ENCODE measurements around the gene FKBP1A.

The FKBP1A gene

DNA sequence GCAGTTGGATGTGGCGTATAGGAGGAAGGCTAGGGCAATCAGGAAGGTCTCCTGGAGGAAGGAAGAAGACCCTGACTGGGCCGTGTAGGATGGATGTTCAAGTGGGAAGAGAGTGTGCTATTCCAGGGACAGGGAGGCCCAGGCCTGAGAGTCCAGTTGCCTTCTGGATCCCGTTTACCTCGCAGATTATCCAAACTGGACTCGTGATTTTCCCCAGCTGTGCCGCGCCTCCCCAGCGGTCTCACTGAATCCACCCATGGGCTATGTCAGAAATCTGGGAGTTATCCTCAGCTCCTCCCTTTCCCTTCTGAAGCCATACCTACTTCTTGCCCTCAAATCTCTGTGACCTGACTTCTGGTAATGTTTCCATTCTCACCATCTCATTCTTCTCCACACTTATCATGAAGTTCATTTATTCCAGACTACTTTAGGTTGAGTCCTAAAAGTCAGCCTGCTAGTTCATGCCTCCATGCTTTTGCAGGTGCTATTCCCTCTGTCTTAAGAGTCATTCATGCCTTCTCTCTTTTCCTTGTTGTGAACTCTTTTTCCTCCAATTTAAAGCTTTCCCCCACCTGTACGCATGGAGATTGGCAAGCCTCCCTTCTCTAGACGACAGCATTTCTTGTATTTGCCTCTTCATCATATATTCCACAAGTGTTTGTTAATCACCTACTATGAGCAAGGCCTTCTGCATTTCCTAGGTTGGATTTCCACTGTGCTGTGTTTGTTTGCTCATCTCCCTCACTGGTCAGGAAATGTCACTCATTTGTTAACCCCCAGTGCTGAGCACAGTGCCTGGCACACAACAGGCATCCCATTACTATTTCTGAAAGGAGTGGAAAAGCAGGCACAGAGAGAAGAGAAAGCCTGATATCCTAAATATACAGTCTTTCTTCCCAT lies 66.6 kb downstream of the FKBP1A start:
- TF ChIP-seq, protein P1, sequence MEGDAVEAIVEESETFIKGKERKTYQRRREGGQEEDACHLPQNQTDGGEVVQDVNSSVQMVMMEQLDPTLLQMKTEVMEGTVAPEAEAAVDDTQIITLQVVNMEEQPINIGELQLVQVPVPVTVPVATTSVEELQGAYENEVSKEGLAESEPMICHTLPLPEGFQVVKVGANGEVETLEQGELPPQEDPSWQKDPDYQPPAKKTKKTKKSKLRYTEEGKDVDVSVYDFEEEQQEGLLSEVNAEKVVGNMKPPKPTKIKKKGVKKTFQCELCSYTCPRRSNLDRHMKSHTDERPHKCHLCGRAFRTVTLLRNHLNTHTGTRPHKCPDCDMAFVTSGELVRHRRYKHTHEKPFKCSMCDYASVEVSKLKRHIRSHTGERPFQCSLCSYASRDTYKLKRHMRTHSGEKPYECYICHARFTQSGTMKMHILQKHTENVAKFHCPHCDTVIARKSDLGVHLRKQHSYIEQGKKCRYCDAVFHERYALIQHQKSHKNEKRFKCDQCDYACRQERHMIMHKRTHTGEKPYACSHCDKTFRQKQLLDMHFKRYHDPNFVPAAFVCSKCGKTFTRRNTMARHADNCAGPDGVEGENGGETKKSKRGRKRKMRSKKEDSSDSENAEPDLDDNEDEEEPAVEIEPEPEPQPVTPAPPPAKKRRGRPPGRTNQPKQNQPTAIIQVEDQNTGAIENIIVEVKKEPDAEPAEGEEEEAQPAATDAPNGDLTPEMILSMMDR (conservative IDR thresholded peaks at IDR 0.05; ENCODE audit: control insufficient read depth, insufficient read depth, low read depth, low read length): no peak
- DNase-seq (ENCODE audit: low read depth): peak; percentile 69

DNA sequence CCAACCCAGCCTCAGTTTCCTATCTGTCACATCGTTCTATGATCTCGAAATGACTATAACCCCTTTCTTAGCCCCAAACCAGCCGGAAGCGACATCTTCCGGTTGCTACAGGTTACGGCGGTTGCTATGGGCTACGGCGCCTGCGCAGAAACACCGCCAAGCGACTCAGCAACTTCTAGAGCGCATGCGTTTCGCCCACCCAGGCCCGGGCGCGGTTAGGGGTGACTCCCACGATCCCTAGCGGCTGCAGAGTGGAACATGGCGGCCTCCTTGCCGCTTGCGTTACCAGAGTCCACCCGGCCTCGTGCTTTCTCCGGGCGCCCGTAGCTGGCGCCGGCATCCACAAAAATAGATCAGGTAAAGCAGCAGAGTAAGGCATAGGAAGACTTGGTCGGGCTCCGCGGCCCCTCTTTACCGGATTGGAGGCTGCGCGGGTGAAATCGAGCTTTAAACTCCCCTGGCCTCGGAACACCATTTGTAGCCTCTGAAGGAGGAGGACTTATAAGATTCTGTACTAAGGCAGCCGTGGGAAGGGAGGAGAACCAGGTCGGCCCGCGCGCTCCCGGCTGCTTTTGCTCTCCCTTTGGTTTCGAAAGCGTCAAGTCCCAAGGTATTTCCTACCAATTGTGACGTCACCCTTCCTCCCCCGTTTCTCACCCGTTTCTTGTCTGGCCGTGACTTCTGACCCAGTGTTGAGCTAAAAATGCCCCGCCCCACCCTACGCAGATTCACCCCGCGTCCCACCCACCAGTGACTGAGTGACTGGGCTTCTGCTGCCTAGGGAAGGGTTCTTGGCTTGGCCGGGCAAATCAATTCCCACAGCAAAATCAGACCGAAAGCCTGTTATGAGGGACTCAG lies 67.5 kb downstream of the FKBP1A start:
- peak; percentile 99 for DNase-seq (ENCODE audit: low read depth)
- TF ChIP-seq, protein P1 (conservative IDR thresholded peaks at IDR 0.05; ENCODE audit: control insufficient read depth, insufficient read depth, low read depth, low read length): no peak
- peak overlapping the region; percentile 87 for H3K4me3 ChIP-seq (ENCODE audit: control insufficient read depth, low read depth, low read length)

More for the DNA sequence above, 66.6 kb downstream of the FKBP1A start:
- H3K4me3 ChIP-seq (ENCODE audit: control insufficient read depth, low read depth, low read length): peak overlapping the region; percentile 87

DNA sequence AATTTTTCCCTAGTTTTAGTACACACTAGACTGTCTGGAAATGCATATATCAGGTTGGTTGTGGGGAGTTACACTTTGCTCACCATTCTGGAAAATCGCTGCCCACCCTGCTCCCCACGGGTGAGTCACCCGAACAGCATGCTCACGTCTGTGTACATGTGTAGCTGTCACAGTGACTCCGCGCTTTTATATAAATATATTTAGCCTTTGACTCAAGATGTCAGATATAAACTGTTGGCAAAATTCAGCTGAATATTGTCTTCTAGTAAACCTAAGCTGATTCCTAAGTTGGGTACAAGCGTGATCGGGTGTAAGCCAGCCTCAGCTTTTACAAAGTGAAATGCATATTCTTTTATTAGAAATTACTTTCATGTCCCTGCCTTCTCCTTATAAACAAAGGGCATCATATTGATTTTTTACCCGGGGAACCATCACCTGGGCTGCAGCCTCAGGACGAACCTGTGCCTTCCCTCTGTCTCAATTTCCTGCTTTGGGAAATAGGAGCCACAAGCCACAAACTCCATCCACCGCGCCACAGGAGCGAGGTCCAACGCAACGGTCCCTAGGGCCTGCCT lies 68.2 kb downstream of the FKBP1A start:
- TF ChIP-seq, protein P1 (conservative IDR thresholded peaks at IDR 0.05; ENCODE audit: control insufficient read depth, insufficient read depth, low read depth, low read length): no peak
- peak; percentile 91 for DNase-seq (ENCODE audit: low read depth)
- H3K4me3 ChIP-seq (ENCODE audit: control insufficient read depth, low read depth, low read length): peak overlapping the region; percentile 87

DNA sequence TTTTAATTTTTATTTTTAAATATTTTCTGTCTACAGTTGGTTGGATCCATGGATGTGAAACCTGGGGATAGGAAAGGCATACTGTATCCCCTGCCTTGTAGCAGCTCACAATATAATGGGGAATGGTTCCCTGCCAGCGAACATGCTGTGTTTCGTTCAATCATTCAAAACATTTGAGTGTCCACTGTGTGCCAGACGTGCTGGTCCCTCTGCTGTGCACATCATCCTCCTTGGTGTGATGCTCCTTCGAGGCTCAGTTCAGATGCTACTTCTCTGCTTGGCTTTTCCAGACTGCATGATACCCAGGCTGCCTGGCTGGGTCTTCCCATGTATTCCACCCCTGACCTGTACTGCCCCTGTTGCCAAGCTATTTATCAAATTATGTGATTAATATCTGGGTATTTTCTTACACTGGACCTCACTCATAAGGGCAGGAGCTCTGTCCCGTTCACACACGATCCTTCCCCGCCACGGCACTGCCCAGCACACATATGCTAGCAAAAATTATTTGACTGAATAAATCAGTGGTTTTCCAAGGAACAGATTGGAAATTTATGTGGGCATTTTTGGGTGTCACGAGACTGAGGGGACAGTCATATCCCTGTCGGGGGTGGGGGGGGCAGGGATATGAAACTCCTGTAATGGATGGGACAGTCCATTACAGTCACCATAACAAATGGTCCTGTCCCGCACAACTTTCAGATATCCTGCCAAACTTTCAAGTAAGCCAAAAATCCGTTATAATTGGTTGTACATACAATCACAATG lies 68.8 kb downstream of the FKBP1A start:
- no peak for DNase-seq (ENCODE audit: low read depth)
- H3K4me3 ChIP-seq (ENCODE audit: control insufficient read depth, low read depth, low read length): no peak overlapping the region

DNA sequence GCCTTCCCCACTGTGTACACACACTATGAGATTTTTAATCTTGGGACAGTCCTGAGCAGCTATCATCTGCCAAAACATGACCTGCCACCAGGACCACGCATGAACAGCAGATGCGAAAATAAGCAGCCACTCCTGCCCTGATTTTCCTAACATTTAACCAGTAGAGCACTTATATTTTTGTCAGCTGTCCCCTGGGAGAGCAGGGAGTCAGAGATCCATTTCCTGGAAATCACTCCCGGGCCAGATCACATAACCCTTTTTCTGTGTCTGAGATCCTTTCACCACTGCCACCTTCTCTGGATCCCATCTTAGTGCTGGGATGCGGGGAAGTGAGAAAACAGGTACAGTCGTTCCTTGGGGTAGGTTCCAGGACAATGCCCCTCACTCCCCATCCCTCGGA lies 69.6 kb downstream of the FKBP1A start:
- TF ChIP-seq, protein P1 (conservative IDR thresholded peaks at IDR 0.05; ENCODE audit: control insufficient read depth, insufficient read depth, low read depth, low read length): no peak
- H3K4me3 ChIP-seq (ENCODE audit: control insufficient read depth, low read depth, low read length): no peak overlapping the region
- peak; percentile 57 for DNase-seq (ENCODE audit: low read depth)

More for the DNA sequence above, 68.8 kb downstream of the FKBP1A start:
- TF ChIP-seq, protein P1 (conservative IDR thresholded peaks at IDR 0.05; ENCODE audit: control insufficient read depth, insufficient read depth, low read depth, low read length): no peak

Data from fibroblast of mammary gland (primary cell).